ENCODE results near the gene GFRA4.

DNA sequence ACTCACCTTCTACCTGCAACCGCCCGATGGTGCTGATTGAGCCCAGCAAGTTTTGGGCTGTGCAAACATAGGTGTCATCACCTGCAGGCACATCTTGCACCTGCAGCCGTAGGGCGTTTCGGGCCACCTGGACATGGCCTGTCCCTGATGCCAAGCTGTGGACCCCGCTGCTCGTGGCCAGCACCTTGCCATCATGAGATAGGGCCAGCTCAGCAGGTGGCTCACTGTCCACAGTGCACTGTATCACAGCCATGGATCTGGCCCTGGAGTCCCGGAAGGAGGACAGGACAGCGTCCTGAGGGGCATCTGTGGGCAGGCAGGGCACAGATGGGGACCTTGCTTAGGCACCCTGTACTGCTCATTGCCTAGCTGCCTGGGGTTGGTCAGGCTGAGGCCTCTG, 28.7 kb upstream of the GFRA4 start:
- TF ChIP-seq, protein P1, sequence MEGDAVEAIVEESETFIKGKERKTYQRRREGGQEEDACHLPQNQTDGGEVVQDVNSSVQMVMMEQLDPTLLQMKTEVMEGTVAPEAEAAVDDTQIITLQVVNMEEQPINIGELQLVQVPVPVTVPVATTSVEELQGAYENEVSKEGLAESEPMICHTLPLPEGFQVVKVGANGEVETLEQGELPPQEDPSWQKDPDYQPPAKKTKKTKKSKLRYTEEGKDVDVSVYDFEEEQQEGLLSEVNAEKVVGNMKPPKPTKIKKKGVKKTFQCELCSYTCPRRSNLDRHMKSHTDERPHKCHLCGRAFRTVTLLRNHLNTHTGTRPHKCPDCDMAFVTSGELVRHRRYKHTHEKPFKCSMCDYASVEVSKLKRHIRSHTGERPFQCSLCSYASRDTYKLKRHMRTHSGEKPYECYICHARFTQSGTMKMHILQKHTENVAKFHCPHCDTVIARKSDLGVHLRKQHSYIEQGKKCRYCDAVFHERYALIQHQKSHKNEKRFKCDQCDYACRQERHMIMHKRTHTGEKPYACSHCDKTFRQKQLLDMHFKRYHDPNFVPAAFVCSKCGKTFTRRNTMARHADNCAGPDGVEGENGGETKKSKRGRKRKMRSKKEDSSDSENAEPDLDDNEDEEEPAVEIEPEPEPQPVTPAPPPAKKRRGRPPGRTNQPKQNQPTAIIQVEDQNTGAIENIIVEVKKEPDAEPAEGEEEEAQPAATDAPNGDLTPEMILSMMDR (IDR thresholded peaks at IDR 0.05 in 8 of 11, conservative IDR thresholded peaks at IDR 0.05 in 3 of 11), result no peak
- TF ChIP-seq POLR2AphosphoS5 (IDR thresholded peaks at IDR 0.05), result no peak

All from spleen (tissue), 7 donors.